Stimulated activated CD8-positive, alpha-beta memory T cell treated with anti-CD3 and anti-CD28 coated beads, Interleukin-2, amount 100 ng/mL, for 1 hour (primary cell): Measurements from ENCODE around the gene RHOG.
"Not testable (repeated sequence)": the region's sequence is repeated elsewhere in the genome, so short reads cannot be mapped to it uniquely, and the experiment has no call there.

ENCODE experiments used
- DNase-seq, 2 donors: peaks; one replicate each; pipeline ENCODE4 v3.0.0-alpha.2; 2020; ENCODE audit warnings: low read depth in 2 of 2

RHOG gene

GRCh38 chr11:3834349-3834663 is 6.5 kb downstream of the RHOG start:
- no peak for DNase-seq

GRCh38 chr11:3833449-3833848 is 7.3 kb downstream of the RHOG start:
- no peak for DNase-seq

DNA sequence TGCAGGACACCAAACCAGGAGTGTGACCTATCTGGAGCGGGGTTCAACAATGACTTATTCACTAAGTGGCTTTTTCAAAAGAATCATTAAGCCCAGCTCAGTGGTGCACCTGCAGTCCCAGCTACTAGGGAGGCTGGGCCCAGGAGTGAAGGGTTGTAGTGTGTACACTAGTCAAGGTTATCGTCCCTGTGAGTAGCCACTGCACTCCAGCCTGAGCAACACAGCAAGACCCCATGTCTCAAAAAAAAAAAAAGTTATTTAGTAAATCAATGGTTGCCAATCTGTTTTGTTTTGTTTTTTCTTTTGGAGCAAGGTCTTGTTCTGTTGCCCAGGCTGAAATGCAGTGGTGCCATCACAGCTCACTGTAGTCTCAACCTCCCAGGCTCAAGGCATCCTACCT is 7.9 kb downstream of the RHOG start:
- DNase-seq, result no peak

GRCh38 chr11:3831378-3832239 is 9.2 kb downstream of the RHOG start:
- DNase-seq, result no peak

DNA sequence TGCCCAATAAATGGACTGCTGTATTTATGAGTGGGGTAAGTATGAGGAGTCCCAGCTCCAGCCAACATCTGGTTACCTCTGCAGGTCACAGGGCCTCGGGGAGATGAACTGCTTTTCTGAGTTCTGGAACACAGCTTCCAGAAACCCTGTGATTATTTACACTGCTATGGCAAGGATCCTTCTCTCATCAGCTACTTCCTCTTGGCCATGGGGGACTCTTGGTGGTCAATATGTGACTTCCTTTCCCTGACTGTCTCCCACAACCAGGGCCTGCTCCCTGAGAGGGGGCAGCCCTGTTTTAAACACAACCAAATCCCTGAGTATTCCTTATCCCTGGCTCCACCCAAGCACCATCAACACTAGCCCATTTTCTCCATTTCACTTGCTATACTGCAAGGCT is 10.0 kb downstream of the RHOG start:
- no peak for DNase-seq

DNA sequence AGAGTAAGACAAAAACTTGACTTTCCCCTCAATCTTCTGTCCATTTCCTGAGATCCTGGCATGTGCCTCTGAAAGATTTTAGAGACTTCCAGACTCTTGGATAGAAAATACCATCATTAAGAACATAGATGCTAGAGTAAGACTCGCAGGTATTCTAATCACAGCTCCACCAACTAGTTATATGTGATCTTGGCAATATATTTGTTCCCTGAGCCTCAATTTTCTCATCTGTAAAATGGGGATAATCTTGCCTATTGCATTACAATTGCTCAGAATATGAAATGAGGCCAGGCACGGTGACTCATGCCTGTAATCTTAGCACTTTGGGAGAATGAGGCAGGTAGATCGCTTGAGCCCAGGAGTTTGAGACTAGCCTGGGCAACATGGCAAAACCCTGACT is 10.7 kb downstream of the RHOG start:
- DNase-seq, result no peak

DNA sequence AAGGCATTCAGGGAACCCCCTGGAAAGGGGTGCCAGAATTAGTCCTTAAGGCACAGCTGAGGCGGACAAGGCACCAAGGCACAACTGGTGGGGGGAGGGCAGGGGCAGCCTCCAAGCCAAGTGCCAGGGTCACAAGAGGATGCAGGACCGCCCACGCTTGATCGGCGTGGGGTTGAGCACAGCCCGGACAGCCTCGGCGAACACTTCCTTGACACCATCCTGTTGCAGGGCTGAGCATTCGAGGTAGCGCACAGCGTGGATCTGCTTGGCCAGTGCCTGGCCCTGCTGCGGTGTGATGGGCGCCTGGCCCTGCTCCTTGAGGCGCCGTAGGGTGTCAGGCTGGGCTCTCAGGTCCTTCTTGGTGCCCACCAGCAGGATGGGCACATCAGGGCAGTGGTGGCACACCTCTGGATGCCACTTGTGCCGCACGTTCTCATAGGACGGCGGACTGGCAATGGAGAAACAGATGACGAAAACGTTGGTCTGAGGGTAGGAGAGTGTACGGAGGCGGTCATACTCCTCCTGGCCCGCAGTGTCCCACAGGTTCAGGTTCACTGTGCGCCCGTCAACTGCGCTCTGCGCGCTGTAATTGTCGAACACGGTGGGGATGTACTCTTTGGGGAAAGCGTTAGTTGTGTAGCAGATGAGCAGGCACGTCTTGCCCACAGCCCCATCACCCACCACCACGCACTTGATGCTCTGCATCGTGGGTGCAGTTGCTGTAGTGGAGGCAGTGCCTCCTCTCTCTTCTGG is 13.1 kb downstream of the RHOG start:
- no peak for DNase-seq

- no peak for DNase-seq
Observed at GRCh38 chr11:3826721-3827120, 14.0 kb downstream of the RHOG start.

- no peak for DNase-seq
Observed at GRCh38 chr11:3825473-3826154, 15.1 kb downstream of the RHOG start.

- peak; percentile 52 to 62 for DNase-seq
Observed at GRCh38 chr11:3824714-3825472, 15.9 kb downstream of the RHOG start.

GRCh38 chr11:3823762-3824506 is 16.8 kb downstream of the RHOG start:
- no peak for DNase-seq

DNA sequence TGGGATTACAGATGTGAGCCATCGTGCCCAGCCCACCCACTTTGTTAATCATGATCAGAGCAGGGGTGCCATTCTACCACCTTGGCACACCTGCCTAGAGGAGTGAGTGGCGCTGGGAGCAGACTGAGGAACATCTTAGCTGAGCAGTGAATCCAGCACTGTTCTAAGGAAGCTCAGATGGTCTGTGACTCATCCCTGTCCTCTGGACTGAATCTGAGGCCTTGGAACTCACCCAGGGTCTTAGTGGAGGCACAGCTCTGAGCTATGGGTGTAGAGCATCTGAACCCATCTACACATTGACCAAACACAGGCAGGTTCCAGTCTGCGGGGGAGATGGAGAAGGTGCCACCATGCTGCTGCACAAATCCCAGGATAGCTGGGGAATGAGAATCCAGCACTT is 17.5 kb downstream of the RHOG start:
- DNase-seq, result no peak

DNA sequence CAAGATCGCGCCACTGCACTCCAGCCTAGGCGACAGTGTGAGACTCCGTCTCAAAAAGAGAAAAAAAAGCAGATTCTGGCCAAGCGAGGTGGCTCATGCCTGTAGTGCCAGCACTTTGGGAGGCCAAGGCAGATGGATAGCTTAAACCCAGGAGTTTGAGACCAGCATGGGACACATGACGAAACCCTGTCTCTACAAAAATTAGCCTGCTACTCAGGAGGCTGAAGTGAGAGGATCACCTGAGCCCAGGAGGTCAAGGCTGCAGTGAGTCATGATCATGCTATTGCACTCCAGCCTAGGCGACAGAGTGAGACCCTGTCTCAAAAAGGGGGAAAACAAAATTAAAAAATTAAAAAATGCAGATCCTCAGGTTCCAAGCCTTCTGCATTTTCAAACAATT is 18.4 kb downstream of the RHOG start:
- DNase-seq, result no peak

DNA sequence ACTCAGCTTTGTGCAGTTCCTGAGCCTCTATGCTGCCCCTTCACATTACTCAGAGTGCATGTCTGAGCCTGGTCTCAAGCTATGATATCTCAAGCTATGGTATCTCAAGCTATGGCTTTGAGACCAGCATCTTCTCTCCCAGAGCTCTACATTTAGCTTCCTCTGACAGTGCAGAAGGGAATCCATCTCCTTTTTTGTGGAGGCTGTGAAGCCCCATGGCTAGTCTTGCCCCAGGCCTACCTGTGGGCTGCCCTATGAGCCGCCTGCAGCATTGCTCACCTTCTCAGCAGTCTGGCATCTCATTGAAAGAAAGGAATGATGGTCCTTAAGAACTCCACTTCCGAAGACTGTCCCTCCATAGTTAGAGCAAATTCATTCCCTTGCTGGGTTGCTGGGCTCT is 19.8 kb downstream of the RHOG start:
- no peak for DNase-seq

GRCh38 chr11:3817181-3817800 is 23.5 kb downstream of the RHOG start:
- DNase-seq, result no peak

- DNase-seq, result no peak
Observed at GRCh38 chr11:3816673-3817072, 24.1 kb downstream of the RHOG start.

DNA sequence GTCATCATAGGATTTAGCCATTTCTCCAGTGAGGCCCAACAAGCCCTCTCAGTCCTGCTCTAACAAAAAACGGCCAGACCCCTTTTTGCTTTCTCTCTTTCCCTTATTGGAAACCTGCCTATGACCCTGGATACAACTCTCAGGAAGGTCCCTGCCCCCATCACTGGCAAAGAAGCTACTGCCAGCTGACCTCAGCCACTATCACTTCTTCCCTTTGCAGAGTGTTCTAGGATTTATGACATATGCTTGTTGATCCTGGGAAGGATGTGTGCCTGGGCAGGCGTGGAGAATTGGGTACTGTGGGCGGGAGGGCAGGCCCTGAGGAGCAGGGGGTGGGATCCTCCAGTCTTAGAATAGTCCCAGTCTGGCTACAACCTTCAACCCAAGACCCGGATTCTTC is 24.9 kb downstream of the RHOG start:
- no peak for DNase-seq

DNA sequence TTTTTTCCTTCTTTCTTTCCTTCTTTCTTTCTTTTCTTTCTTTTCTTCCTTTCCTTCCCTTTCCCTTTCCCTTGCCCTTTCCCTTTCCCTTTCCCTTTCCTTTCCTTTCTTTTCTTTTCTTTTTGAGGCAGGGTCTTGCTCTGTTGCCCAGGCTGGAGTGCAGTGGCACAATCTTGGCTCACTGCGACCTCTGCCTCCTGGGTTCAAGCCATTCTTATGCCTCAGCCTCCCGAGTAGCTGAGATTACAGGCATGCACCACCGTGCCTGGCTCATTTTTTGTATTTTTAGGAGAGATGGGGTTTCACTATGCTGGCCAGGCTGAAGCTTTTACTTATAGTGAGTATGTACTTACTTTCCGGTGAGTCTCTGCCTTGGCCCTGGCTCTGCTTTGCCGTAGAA is 25.9 kb downstream of the RHOG start:
- not testable (repeated sequence) for DNase-seq

DNA sequence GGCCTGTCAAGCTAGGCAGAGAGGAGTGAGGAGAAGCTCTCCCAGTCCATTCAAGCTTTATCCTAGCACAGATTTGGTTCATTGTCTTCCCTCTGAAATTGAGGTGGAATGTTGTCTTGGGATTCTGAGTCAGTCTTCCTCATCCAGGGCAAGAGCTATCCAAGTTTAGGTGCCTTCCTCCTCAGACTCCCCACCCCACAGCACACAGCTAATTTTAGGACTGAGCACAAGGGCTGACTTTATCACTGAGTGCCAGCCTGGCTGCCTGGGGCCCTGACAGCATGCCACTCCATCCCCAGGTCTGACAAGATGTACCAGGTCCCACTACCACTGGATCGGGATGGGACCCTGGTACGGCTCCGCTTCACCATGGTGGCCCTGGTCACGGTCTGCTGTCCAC is 29.8 kb downstream of the RHOG start:
- no peak for DNase-seq

DNA sequence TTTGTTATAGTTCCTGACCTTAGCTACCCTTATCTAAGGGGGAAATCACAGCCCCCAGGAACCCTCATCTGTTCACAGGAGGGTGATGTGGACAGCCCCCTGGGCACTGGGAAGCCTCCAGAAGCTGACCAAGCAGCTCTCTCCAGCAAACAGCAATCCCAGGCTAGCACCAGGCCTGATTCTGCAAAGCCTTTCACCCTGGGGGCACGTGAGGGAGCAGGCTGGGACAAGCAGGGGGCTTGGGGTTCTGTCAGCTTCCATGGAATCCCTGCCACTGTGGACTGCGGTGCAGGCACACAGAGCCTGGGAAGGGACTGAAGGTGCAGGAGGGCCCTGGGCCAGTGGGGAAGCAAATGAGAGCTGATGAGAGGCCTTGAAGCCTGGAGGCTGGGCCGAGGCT is 30.3 kb downstream of the RHOG start:
- DNase-seq, result no peak

- no peak for DNase-seq
Observed at GRCh38 chr11:3809624-3809928, 31.2 kb downstream of the RHOG start.
